HG03354 (cell line): ENCODE measurements around the gene TMEM187.
"Not testable (repeated sequence)": the region's sequence is repeated elsewhere in the genome, so short reads cannot be mapped to it uniquely, and the experiment has no call there.

Source experiments
- ATAC-seq: cut with Tn5 transposase; IDR thresholded peaks from one replicate; pipeline ENCODE4 v1.9.1; 2021; ENCODE audit warnings: mild to moderate bottlenecking; ENCODE audit not compliant: unreplicated experiment, poor library complexity, severe bottlenecking

TMEM187 gene

DNA sequence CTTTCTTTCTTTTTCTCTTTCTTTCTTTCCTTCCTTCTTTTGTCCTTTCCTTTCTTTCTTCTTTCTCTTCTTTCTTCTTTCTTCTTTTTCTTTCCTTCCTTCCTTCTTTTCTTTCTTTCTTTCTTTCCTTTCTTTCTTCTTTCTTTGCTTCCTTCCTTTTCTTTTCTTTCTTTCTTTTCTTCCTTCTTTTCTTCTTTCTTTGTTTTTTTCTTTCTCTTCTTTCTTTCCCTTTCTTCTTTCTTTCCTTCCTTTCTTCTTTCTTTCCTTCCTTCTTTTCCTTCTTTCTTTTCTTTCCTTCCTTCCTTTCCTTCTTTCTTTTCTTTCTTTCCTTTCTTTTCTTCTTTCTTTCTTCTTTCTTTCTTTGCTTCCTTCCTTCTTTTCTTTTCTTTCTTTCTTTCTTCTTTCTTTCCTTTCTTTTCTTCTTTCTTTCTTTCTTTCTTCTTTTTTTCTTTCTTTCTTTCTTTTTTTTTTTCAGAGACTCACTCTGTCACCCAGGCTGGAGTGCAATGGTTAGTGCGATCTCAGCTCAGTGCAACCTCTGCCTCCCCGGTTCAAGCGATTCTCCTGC lies 18.5 kb downstream of the TMEM187 start:
- no peak for ATAC-seq

GRCh38 chrX:153992180-153992579 lies 19.6 kb downstream of the TMEM187 start:
- no peak for ATAC-seq

GRCh38 chrX:153993079-153993478 lies 20.5 kb downstream of the TMEM187 start:
- ATAC-seq, result no peak

- ATAC-seq, result no peak
Measured at GRCh38 chrX:153993978-153994377, 21.4 kb downstream of the TMEM187 start.

DNA sequence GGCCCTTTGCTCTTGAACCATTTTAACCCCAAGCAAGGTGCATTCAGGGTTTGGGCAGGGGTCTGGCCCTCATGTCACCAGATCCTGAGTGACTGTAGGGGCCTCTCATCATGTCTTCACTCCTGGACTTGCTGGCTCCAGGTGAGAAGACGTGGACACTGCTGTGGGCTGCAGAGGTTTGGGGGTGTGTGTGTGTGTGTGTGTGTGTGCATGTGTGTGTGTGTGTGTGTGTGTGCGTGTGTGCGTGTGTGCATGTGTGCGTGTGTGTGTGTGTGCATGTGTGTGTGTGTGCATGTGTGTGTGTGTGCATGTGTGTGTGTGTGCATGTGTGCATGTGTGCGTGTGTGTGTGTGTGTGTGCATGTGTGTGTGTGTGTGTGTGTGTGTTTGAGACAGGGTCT lies 21.8 kb downstream of the TMEM187 start:
- ATAC-seq, result not testable (repeated sequence)

GRCh38 chrX:153995504-153995903 lies 22.9 kb downstream of the TMEM187 start:
- ATAC-seq, result no peak

- no peak for ATAC-seq
Measured at GRCh38 chrX:153999359-154000037, 26.9 kb downstream of the TMEM187 start.

DNA sequence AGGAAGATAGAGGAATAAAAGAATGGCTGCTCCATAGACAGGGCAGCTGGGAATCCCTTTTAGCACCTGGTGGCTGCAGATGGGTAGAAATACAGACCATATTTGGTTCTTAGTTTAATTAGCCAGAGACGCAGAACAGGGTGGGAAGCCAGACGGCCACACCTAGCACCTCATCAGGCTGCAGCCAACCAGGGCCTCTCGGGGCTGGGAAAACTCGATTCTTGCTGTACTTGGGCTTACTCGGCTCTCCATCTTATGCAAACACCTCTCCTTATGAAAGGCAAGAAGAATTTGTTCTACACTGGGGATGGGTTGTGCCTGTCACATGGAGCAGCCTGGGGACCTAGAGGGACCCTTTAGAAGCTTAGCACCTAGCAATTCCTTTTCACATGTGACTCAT lies 27.5 kb downstream of the TMEM187 start:
- ATAC-seq, result no peak

DNA sequence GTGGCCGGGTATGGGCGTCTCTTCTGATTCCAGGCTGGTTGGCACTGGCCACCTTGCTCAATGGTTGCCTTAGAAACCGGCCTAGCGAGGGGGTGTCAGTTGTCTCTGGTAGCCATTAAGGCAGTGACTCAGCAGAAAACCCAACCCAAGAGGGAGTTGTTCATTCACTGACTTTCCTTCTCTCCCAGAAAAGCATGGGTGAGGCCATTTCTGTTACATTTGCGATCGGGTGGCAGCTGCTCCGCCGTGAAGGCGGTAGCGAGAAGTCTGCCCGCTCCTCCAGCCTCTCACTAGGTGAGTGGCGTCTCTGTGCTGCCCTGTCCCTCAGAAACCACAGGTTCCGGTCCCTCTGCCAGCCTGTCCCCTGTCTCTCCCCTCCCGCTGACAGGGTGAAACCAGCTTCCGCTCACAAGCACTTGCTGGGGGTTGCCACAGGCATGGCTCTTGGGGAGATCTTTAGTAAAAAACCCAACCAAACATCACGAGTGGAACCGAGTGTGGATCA lies 29.7 kb downstream of the TMEM187 start:
- ATAC-seq, result peak; percentile 61

DNA sequence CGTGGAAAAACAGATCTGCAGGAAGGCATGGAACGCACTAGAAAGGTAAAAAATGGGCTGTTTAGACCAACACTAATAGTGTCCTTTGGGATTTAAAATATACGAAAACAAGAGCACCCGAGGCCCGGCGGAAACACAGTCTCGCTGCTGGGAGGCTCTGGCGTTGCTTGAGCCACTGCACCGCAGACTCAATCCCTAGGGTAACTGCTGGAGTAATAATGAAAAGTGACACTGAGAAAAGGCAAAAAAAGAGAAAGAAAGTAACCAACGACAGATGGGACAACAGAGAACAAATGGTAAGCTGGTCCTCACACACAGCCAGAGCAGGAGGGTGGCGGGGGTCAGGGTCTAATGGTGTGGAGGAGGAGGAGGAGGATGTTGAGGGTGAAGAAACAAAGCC lies 31.8 kb downstream of the TMEM187 start:
- ATAC-seq, result no peak

DNA sequence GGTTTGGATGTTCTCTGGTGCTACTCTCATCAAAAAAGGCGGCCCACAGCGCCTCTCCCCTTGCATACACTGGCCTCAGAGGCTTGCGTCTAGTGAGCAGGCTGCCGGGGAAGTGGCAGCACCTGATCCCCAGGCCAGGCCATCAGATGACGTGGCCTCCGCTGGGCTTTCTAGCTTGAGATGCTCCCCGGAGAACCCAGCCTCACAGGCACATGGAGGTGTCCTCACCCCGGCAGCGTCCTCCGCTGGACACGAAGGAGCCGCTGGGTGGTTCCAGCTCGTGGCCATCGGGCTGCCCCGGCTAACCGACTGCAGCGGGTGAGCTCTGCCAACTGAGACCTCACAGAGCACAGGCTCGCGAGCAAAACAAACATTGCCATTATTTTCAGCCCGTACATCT lies 34.4 kb downstream of the TMEM187 start:
- ATAC-seq, result no peak

GRCh38 chrX:154008521-154008920 lies 36.0 kb downstream of the TMEM187 start:
- no peak for ATAC-seq

DNA sequence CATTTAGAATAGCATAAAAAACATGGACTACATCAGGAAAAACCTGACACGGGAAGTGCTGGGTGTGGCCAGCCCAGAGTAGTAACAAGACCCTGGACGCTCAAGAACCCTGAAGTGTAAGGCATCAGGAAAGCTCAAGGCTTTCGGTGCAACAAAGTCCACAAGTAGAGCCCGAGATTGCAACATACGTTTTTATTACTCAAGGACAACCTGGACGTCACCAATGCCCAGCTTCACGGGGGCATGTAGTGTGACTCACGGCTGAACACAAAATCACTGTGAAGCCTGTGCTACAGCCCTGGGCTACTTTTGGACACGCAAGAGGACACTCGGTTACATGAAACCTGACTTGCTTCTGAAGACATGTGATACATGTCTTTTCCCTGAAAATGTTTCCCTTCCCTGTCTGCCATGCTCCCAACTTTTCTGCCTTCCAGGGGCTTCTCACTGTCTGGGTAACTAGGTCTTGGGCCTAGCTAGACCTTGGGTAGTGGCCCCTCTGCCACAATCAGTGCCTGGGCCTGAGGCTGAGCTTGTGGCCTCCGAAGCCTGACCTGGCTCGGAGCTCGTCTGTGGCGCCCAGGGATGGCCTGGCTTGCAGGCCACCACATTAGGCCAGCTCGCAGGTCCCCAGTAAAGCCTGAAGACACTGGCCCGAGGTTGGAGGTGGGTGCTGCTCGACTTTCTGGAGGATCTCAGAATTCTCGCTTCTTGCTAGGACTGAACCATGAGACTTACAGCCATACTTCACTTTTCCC lies 38.0 kb downstream of the TMEM187 start:
- no peak for ATAC-seq

DNA sequence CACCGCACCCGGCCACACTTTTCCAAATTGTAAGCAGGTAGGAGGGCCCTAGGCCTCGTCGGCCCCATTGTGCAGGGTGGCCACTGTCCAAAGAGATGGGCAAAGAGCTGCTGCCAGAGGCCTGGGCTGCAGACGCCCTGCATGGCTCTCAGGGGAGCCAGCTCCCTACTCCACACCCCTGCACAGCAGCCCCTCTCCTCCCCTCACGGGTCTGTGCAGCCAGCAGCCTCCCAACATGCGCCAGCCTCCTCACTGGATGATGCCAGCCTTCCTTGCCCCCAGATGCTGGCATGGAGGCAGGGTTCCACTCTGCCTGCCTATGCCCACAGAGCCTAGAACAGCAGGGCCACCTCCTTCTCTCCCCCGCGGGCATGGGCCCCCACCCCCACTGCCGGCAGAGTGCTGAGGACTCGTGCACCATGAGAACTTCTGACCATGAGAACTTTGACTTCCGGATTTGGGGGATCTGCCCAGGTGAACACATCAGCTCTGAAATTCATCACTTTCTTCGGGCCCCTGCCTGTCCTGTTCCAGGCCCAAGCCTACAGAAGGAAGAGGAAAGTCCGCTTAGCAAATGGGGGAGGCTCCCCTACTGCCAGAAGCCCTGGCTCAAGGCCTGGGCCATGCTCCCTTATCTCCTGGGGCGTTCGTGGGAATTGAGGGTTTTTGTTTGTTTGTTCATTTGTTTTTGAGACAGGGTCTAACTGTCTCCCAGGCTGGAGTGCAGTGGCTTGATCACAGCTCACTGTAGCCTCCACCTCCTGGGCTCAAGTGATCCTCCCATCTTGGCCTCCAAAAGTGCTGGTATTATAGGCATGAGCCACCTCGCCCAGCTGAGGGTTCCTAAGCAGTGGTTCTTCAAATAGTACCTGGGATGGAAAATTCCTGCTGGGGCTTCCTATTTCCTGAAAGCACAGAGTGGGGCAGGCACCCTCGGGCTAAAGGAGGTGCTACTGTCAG lies 39.1 kb downstream of the TMEM187 start:
- no peak for ATAC-seq

DNA sequence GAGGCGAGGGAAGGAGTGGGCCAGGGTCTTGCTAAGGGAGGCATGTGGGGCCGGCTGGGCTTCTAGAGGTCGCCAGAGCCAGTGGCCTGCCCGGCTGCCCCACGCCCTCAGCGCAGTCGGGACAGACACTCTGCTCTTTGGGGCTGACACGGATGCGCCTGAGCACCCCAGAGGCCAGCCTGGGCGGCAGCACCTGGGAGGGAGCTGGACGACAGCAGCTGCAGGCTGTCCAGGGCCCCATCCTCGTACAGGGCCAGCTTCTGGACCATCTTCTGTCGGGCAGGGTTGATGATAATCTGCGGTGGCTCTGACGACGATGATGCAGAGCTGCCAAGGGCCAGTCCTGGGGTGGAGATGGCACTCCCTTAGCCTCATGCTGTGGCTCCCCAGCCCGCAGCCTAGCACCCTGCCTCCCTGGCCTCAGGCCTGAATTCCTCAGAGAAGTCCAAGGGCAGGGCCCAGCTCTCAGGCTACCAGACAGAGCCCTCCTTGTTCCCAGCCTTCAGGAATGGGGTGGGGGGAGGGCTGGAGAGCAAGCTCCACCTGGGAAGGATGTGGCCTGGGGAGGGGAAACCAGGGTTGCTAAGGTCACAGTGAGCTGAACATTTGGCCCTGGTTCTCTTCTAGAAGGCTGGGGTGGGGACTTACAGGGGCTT lies 39.9 kb downstream of the TMEM187 start:
- ATAC-seq, result no peak

DNA sequence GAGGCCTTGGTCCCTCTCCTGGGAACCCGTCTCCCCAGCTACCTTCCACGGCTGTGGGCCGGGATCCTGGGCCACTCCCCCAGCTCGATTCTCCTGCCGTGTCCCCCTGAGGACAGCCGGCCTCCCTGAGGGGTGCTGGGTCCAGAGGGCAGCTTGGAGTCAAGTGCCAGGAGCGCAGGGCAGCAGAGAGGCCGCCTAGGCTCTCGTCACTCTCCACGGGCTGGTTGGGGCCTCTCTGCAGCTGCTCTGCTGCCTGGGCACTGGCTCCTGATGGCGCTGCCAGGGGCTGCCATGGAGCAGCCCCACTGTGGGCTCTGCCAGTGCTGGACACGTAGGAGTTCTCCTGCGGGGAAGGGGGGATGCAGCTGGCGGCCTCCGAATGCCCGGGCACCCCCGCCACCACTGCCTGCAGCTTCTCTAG lies 40.5 kb downstream of the TMEM187 start:
- ATAC-seq, result no peak

DNA sequence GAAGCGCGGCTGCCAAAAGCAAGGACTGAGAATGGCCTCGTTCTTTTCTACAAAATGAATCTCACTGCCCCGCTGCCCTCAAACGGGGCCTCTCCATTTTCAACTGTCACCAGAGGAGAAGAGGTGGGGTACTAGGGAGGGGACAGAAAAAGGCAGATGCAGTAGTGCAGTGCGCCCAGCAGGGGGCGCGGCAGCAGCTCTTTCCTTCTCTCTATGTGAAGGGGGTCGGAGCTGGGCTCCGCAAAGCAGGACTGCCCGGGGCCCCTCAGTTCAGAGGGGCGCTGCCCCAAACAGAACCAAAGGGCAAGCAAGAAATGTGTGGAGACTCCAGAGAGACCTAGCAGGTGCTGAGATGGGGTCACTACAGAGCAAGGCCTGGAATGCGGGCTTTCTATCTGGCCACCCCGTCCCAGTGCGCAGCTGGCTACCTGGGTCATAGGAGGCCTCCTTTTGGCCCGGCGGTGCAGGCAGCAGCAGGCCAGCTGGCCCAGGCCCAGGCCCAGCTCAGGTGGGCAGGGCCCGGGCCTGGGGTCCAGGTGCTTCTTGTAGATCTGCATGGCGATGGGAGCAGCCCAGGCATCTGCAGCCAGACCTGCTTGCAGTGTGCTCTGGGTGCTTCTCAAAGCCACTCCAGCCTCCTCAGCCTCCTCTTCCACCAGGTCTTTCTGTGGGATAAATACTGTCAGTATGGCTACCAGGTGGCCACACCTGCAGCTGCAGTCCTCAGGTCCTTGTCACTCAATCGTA lies 41.2 kb downstream of the TMEM187 start:
- no peak for ATAC-seq
